Measurements from ENCODE around the gene TAS1R1. TPM values are rescaled to one million over a fixed set of nuclear protein-coding genes. Genes with fewer than 3 reads are reported as not detected.
"Not testable (repeated sequence)": the region's sequence is repeated elsewhere in the genome, so short reads cannot be mapped to it uniquely, and the experiment has no call there.

Gene TAS1R1
- total and polyA plus RNA-seq, 10 of the 15 experiments (the other 5 are each of a cell fraction or from before 2014, with no cell fraction given) = 0.03 to 0.06 (median 0.04) TPM; not detected in 7

GRCh38 chr1:6599141-6599975 lies 44.3 kb downstream of the TAS1R1 start:
- RAD21 ChIA-PET (ENCODE audit: unreplicated experiment) = interaction anchor here (1.3 to 3.9 kb wide), 3 partner anchors 18 to 35 kb away, joined by 3 to 38 read pairs (median 3); partner anchors contain the start of gene ZBTB48
- peak; percentile 88 for TF ChIP-seq ZBTB33 (IDR thresholded peaks at IDR 0.05)
- peak; percentile 60; the same call in 1 of the 2 replicates for TF ChIP-seq SPI1 (IDR thresholded peaks at IDR 0.05; ENCODE audit: borderline replicate concordance, insufficient read depth, low read depth, low read length)
- TF ChIP-seq KDM1A (IDR thresholded peaks at IDR 0.05; ENCODE audit: borderline replicate concordance) = no peak
- Histone ChIP-seq H3K9ac (ENCODE audit: control insufficient read depth, insufficient read depth, low read length) (peak overlapping the region; percentile 69), H3K27me3 (replicated peaks in 1 of 2; ENCODE audit: control insufficient read depth in 2 of 2, insufficient read depth in 2 of 2, low read length in 1 of 2) (no peaks in the 10 kb centered on the region), H3K9me3 (replicated peaks; ENCODE audit: control insufficient read depth, insufficient read depth, low read length) (no peaks in the 10 kb centered on the region), H3K79me2 (ENCODE audit: control insufficient read depth, insufficient read depth, low read length) (peaks cover 36% of the 10 kb centered on the region), H3K4me1 (ENCODE audit: control insufficient read depth, insufficient read depth, low read length) (peaks cover 13% of the 10 kb centered on the region), H3K4me2 (ENCODE audit: control insufficient read depth, insufficient read depth) (peak overlapping the region; percentile 100), H2AFZ (ENCODE audit: control insufficient read depth, low read depth, low read length) (peak overlapping the region; percentile 13), H3K27ac (ENCODE audit: control insufficient read depth, insufficient read depth) (peak overlapping the region; percentile 50), H3K4me3 (peak overlapping the region; percentile 67), H4K20me1 (ENCODE audit: control insufficient read depth, insufficient read depth) (no peaks in the 10 kb centered on the region), H3K36me3 (ENCODE audit: control insufficient read depth in 2 of 2, insufficient read depth in 2 of 2, low read length in 1 of 2) (peaks cover 7 to 11% of the 10 kb centered on the region in 2 experiments)
- 39% methylated on average over 31 of the region's 31 CpGs for WGBS (ENCODE audit: insufficient coverage, insufficient replicate concordance, low lambda C conversion rate, missing lambda C conversion rate)
- in situ Hi-C loops (cut with MboI) = no loop called here
- SMC1A ChIA-PET (ENCODE audit: uncharacterized antibody, unreplicated experiment) = interaction anchor here (0.8 to 2.1 kb wide), 5 partner anchors 13 to 37 kb away, joined by 3 to 16 read pairs (median 4); no protein-coding TSS in a partner anchor
- 0 out of 3 replicates have a peak, but pooled peaks have one; percentile 6 for ATAC-seq
- no peak for DNase-seq (ENCODE audit: low read depth, low spot score)
- BruUV-seq (replicated peaks) = no TSS peak
- CTCF ChIA-PET = interaction anchor here (1.0 to 5.4 kb wide), 4 partner anchors 13 to 109 kb away, joined by 4 to 39 read pairs (median 10); partner anchors contain the start of genes NOL9, TAS1R1 and ZBTB48
- no peak for FAIRE-seq
- intact Hi-C loops (cut with micrococcal nuclease; ENCODE audit: unreplicated experiment) = no loop called here
- POLR2A ChIA-PET = interaction anchor here (4.0 kb wide), 1 partner anchor 18 kb away, joined by 22 read pairs; the partner anchor contains the start of gene ZBTB48

DNA sequence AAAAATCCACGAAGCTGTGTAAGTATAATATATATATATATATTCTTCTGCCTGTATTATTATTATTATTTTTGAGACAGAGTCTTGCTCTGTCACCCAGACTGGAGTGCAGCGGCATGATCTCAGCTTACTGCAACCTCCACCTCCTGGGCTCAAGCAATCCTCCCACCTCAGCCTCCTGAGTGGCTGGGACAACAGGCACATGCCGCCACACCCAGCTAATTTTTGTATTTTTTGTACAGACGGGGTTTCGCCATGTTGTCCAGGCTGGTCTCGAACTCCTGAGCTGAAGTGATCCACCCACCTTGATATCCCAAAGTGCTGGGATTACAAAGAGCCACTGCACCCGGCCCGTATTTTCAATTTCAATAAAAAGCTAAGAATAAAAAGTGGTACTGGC lies 44.9 kb downstream of the TAS1R1 start:
- H3K4me1 ChIP-seq (ENCODE audit: control insufficient read depth, insufficient read depth, low read length) = peaks cover 13% of the 10 kb centered on the region

More for the DNA sequence above, 44.9 kb downstream of the TAS1R1 start:
- peak overlapping the region; percentile 94 for H3K4me3 ChIP-seq
- DNase-seq (ENCODE audit: low read depth, low spot score); in situ Hi-C loops (cut with MboI); BruUV-seq (replicated peaks); H4K20me1 ChIP-seq (ENCODE audit: control insufficient read depth, insufficient read depth); H3K27me3 ChIP-seq (replicated peaks in 1 of 2; ENCODE audit: control insufficient read depth in 2 of 2, insufficient read depth in 2 of 2, low read length in 1 of 2); H3K9me3 ChIP-seq (replicated peaks; ENCODE audit: control insufficient read depth, insufficient read depth, low read length); FAIRE-seq; intact Hi-C loops (cut with micrococcal nuclease; ENCODE audit: unreplicated experiment); H2AFZ ChIP-seq (ENCODE audit: control insufficient read depth, low read depth, low read length); ATAC-seq: not testable (repeated sequence)
- ChIA-PET CTCF (interaction anchor here (0.8 to 5.4 kb wide), 5 partner anchors 12 to 109 kb away, joined by 3 to 39 read pairs (median 4); partner anchors contain the start of genes NOL9, TAS1R1 and ZBTB48), RAD21 (ENCODE audit: unreplicated experiment) (interaction anchor here (0.8 to 3.9 kb wide), 4 partner anchors 19 to 45 kb away, joined by 3 to 38 read pairs (median 3); partner anchors contain the start of genes NOL9, TAS1R1 and ZBTB48), POLR2A (interaction anchor here (1.0 to 4.0 kb wide), 4 partner anchors 12 to 46 kb away, joined by 3 to 22 read pairs (median 3); partner anchors contain the start of genes NOL9 and ZBTB48), SMC1A (ENCODE audit: uncharacterized antibody, unreplicated experiment) (interaction anchor here (0.7 to 2.1 kb wide), 8 partner anchors 9 to 38 kb away, joined by 3 to 16 read pairs (median 3); partner anchors contain the start of gene ZBTB48)
- H3K36me3 ChIP-seq (ENCODE audit: control insufficient read depth in 2 of 2, insufficient read depth in 2 of 2, low read length in 1 of 2) = peaks cover 7 to 11% of the 10 kb centered on the region in 2 experiments
- H3K9ac ChIP-seq (ENCODE audit: control insufficient read depth, insufficient read depth, low read length) = peak overlapping the region; percentile 84
- 66% methylated on average over 8 of the region's 8 CpGs for WGBS (ENCODE audit: insufficient coverage, insufficient replicate concordance, low lambda C conversion rate, missing lambda C conversion rate)
- H3K27ac ChIP-seq (ENCODE audit: control insufficient read depth, insufficient read depth) = peak overlapping the region; percentile 73
- peak overlapping the region; percentile 100 for H3K4me2 ChIP-seq (ENCODE audit: control insufficient read depth, insufficient read depth)
- peaks cover 36% of the 10 kb centered on the region for H3K79me2 ChIP-seq (ENCODE audit: control insufficient read depth, insufficient read depth, low read length)

Measured in GM12878 (cell line).